Measurements from ENCODE around the gene SPRY1.

Gene SPRY1

GRCh38 chr4:123430501-123430900 is 33.9 kb downstream of the SPRY1 start:
- Mint-ChIP-seq H3K4me1 (ENCODE audit: low read depth) (peaks cover 13% of the 10 kb centered on the region), H3K4me3 (no peak overlapping the region), H3K27me3 (no peaks in the 10 kb centered on the region), H3K36me3 (ENCODE audit: low read depth) (peaks cover 21% of the 10 kb centered on the region), H3K27ac (no peak overlapping the region), H3K9me3 (peaks cover 12% of the 10 kb centered on the region)
- no peak for DNase-seq

GRCh38 chr4:123433573-123433972 is 37.0 kb downstream of the SPRY1 start:
- Mint-ChIP-seq H3K27me3 (no peaks in the 10 kb centered on the region), H3K4me3 (no peak overlapping the region)

GRCh38 chr4:123433976-123434375 is 37.4 kb downstream of the SPRY1 start:
- H3K4me1 Mint-ChIP-seq (ENCODE audit: low read depth): peaks cover 13% of the 10 kb centered on the region
- H3K4me3 Mint-ChIP-seq: no peak overlapping the region
- H3K27ac Mint-ChIP-seq: no peak overlapping the region
- H3K36me3 Mint-ChIP-seq (ENCODE audit: low read depth): peaks cover 4% of the 10 kb centered on the region
- no peak for DNase-seq
- peaks cover 5% of the 10 kb centered on the region for H3K9me3 Mint-ChIP-seq
- H3K27me3 Mint-ChIP-seq: no peaks in the 10 kb centered on the region

More at GRCh38 chr4:123433573-123433972, 37.0 kb downstream of the SPRY1 start:
- no peak for DNase-seq
- peaks cover 5% of the 10 kb centered on the region for H3K9me3 Mint-ChIP-seq
- H3K4me1 Mint-ChIP-seq (ENCODE audit: low read depth): peaks cover 13% of the 10 kb centered on the region
- H3K36me3 Mint-ChIP-seq (ENCODE audit: low read depth): peaks cover 6% of the 10 kb centered on the region
- H3K27ac Mint-ChIP-seq: no peak overlapping the region

GRCh38 chr4:123435246-123436113 is 38.9 kb downstream of the SPRY1 start:
- no peaks in the 10 kb centered on the region for H3K27me3 Mint-ChIP-seq
- no peaks in the 10 kb centered on the region for H3K36me3 Mint-ChIP-seq (ENCODE audit: low read depth)
- H3K4me3 Mint-ChIP-seq: no peak overlapping the region
- no peaks in the 10 kb centered on the region for H3K9me3 Mint-ChIP-seq
- DNase-seq: no peak
- H3K4me1 Mint-ChIP-seq (ENCODE audit: low read depth): no peaks in the 10 kb centered on the region
- H3K27ac Mint-ChIP-seq: no peak overlapping the region

GRCh38 chr4:123438031-123438430 is 41.4 kb downstream of the SPRY1 start:
- no peaks in the 10 kb centered on the region for H3K9me3 Mint-ChIP-seq
- peaks cover 2% of the 10 kb centered on the region for H3K4me1 Mint-ChIP-seq (ENCODE audit: low read depth)
- DNase-seq: no peak
- H3K27me3 Mint-ChIP-seq: no peaks in the 10 kb centered on the region
- no peak overlapping the region for H3K4me3 Mint-ChIP-seq
- H3K27ac Mint-ChIP-seq: no peak overlapping the region
- H3K36me3 Mint-ChIP-seq (ENCODE audit: low read depth): no peaks in the 10 kb centered on the region

GRCh38 chr4:123443401-123444289 is 47.0 kb downstream of the SPRY1 start:
- Mint-ChIP-seq H3K9me3 (no peaks in the 10 kb centered on the region), H3K27me3 (no peaks in the 10 kb centered on the region), H3K36me3 (ENCODE audit: low read depth) (no peaks in the 10 kb centered on the region), H3K4me1 (ENCODE audit: low read depth) (peaks cover 24% of the 10 kb centered on the region), H3K4me3 (peak overlapping the region; percentile 69), H3K27ac (peak overlapping the region; percentile 93)
- no peak for DNase-seq

GRCh38 chr4:123444290-123444731 is 47.7 kb downstream of the SPRY1 start:
- peak; percentile 48 for DNase-seq
- H3K9me3 Mint-ChIP-seq: no peaks in the 10 kb centered on the region
- H3K36me3 Mint-ChIP-seq (ENCODE audit: low read depth): no peaks in the 10 kb centered on the region
- H3K4me3 Mint-ChIP-seq: peak overlapping the region; percentile 69
- no peaks in the 10 kb centered on the region for H3K27me3 Mint-ChIP-seq
- peak overlapping the region; percentile 93 for H3K27ac Mint-ChIP-seq
- H3K4me1 Mint-ChIP-seq (ENCODE audit: low read depth): peaks cover 25% of the 10 kb centered on the region

- no peak for DNase-seq
- Mint-ChIP-seq H3K4me1 (ENCODE audit: low read depth) (peaks cover 37% of the 10 kb centered on the region), H3K27me3 (no peaks in the 10 kb centered on the region), H3K36me3 (ENCODE audit: low read depth) (no peaks in the 10 kb centered on the region), H3K27ac (no peak overlapping the region), H3K4me3 (no peak overlapping the region), H3K9me3 (no peaks in the 10 kb centered on the region)
Measured at GRCh38 chr4:123446865-123447474, 50.4 kb downstream of the SPRY1 start.

GRCh38 chr4:123449362-123449761 is 52.8 kb downstream of the SPRY1 start:
- no peaks in the 10 kb centered on the region for H3K36me3 Mint-ChIP-seq (ENCODE audit: low read depth)
- H3K4me1 Mint-ChIP-seq (ENCODE audit: low read depth): peaks cover 27% of the 10 kb centered on the region
- H3K9me3 Mint-ChIP-seq: no peaks in the 10 kb centered on the region
- H3K27ac Mint-ChIP-seq: no peak overlapping the region
- H3K4me3 Mint-ChIP-seq: no peak overlapping the region
- no peaks in the 10 kb centered on the region for H3K27me3 Mint-ChIP-seq
- no peak for DNase-seq

- no peaks in the 10 kb centered on the region for H3K36me3 Mint-ChIP-seq (ENCODE audit: low read depth)
- no peak for DNase-seq
- no peaks in the 10 kb centered on the region for H3K27me3 Mint-ChIP-seq
- H3K9me3 Mint-ChIP-seq: no peaks in the 10 kb centered on the region
- no peak overlapping the region for H3K27ac Mint-ChIP-seq
- no peak overlapping the region for H3K4me3 Mint-ChIP-seq
- H3K4me1 Mint-ChIP-seq (ENCODE audit: low read depth): peaks cover 24% of the 10 kb centered on the region
Measured at GRCh38 chr4:123449780-123450179, 53.2 kb downstream of the SPRY1 start.

- no peaks in the 10 kb centered on the region for H3K27me3 Mint-ChIP-seq
- no peaks in the 10 kb centered on the region for H3K36me3 Mint-ChIP-seq (ENCODE audit: low read depth)
- H3K9me3 Mint-ChIP-seq: no peaks in the 10 kb centered on the region
- no peak overlapping the region for H3K27ac Mint-ChIP-seq
- no peak overlapping the region for H3K4me3 Mint-ChIP-seq
- peaks cover 26% of the 10 kb centered on the region for H3K4me1 Mint-ChIP-seq (ENCODE audit: low read depth)
- no peak for DNase-seq
Measured at GRCh38 chr4:123450393-123450792, 53.8 kb downstream of the SPRY1 start.

GRCh38 chr4:123452616-123453015 is 56.0 kb downstream of the SPRY1 start:
- Mint-ChIP-seq H3K9me3 (no peaks in the 10 kb centered on the region), H3K27me3 (no peaks in the 10 kb centered on the region), H3K27ac (no peak overlapping the region), H3K4me3 (no peak overlapping the region), H3K36me3 (ENCODE audit: low read depth) (no peaks in the 10 kb centered on the region), H3K4me1 (ENCODE audit: low read depth) (peaks cover 19% of the 10 kb centered on the region)
- no peak for DNase-seq

GRCh38 chr4:123453061-123453680 is 56.6 kb downstream of the SPRY1 start:
- Mint-ChIP-seq H3K27ac (no peak overlapping the region), H3K9me3 (no peaks in the 10 kb centered on the region), H3K4me1 (ENCODE audit: low read depth) (peaks cover 19% of the 10 kb centered on the region), H3K27me3 (no peaks in the 10 kb centered on the region), H3K4me3 (no peak overlapping the region), H3K36me3 (ENCODE audit: low read depth) (no peaks in the 10 kb centered on the region)
- DNase-seq: no peak

Measured in activated T-cell treated with anti-CD3 and anti-CD28 coated beads, Interleukin-2, amount 50 U/mL, for 24 hours (primary cell).